Effector CD4-positive, alpha-beta T cell (primary cell): Measurements from ENCODE around the gene BTF3L4.
"Not testable (repeated sequence)": the region's sequence is repeated elsewhere in the genome, so short reads cannot be mapped to it uniquely, and the experiment has no call there.

ENCODE experiments used
- DNase-seq: peaks from one replicate; pipeline ENCODE4 v3.0.0-alpha.2; 2020
- total RNA-seq: gene quantifications from one replicate; lab custom pipeline; 2026; lab: John Stamatoyannopoulos, UW

BTF3L4 gene
- 27.4 reads per million, percentile 54 among the genes with 10 or more reads in this experiment for total RNA-seq

- DNase-seq = peak; percentile 91
These were observed at the start of gene BTF3L4 for GRCh38 chr1:52056163-52056936. BTF3L4 (plus strand) TSS chr1:52056295; CDS start chr1:52059848, 3,553 bp downstream.

GRCh38 chr1:52007215-52008002 lies 48.7 kb upstream of the BTF3L4 start:
- no peak for DNase-seq

- DNase-seq = no peak
These were observed 47.9 kb upstream of the BTF3L4 start for GRCh38 chr1:52008071-52008809.

- DNase-seq = no peak
These were observed 34.0 kb upstream of the BTF3L4 start for GRCh38 chr1:52022133-52022532.

- DNase-seq = no peak
These were observed 29.8 kb upstream of the BTF3L4 start for GRCh38 chr1:52026278-52026677.

- no peak for DNase-seq
These were observed 27.8 kb upstream of the BTF3L4 start for GRCh38 chr1:52028328-52028727.

- DNase-seq = not testable (repeated sequence)
These were observed 27.3 kb upstream of the BTF3L4 start for GRCh38 chr1:52028839-52029238.

- DNase-seq = no peak
These were observed 23.8 kb upstream of the BTF3L4 start for GRCh38 chr1:52032124-52032784.

- peak; percentile 3 for DNase-seq
These were observed 23.3 kb upstream of the BTF3L4 start for GRCh38 chr1:52032785-52033131.

- DNase-seq = peak; percentile 86
These were observed 22.7 kb upstream of the BTF3L4 start, which contains the start of gene KTI12 for GRCh38 chr1:52033190-52034049. KTI12 (minus strand) TSS chr1:52033810; CDS start chr1:52033761, 49 bp downstream.

GRCh38 chr1:52034050-52034384 lies 22.1 kb upstream of the BTF3L4 start:
- no peak for DNase-seq

GRCh38 chr1:52037402-52037814 lies 18.7 kb upstream of the BTF3L4 start:
- DNase-seq = no peak

- no peak for DNase-seq
These were observed 18.2 kb upstream of the BTF3L4 start for GRCh38 chr1:52037909-52038308.

GRCh38 chr1:52041551-52042185 lies 14.4 kb upstream of the BTF3L4 start:
- no peak for DNase-seq

GRCh38 chr1:52045236-52045635 lies 10.9 kb upstream of the BTF3L4 start:
- DNase-seq = no peak

- not testable (repeated sequence) for DNase-seq
These were observed 10.4 kb upstream of the BTF3L4 start for GRCh38 chr1:52045666-52046195.

- DNase-seq = not testable (repeated sequence)
These were observed 6.8 kb upstream of the BTF3L4 start for GRCh38 chr1:52049337-52049736.

- DNase-seq = no peak
These were observed 2.2 kb upstream of the BTF3L4 start for GRCh38 chr1:52053862-52054261.

GRCh38 chr1:52054496-52055065 lies 1.5 kb upstream of the BTF3L4 start:
- DNase-seq = no peak

GRCh38 chr1:52055066-52055865 lies 829 bp upstream of the BTF3L4 start, which contains the start of gene TXNDC12:
TXNDC12 (minus strand) TSS chr1:52055191; CDS start chr1:52055096, 95 bp downstream.
- DNase-seq = peak; percentile 54
